ENCODE measurements around the gene CMBL. TPM values are rescaled to one million over a fixed set of nuclear protein-coding genes. Genes with fewer than 3 reads are reported as not detected.

Gene CMBL
- total RNA-seq, 1 donor from 2014 or later, result 31.2 TPM

- intact Hi-C loops (cut with DNase I), result no loop called here
Measured at GRCh38 chr5:10246761-10247160, 60.9 kb downstream of the CMBL start.

GRCh38 chr5:10244342-10244944 lies 63.3 kb downstream of the CMBL start:
- intact Hi-C loops (cut with DNase I), result no loop called here
- DNase-seq (ENCODE audit: low spot score), result no peak

More at GRCh38 chr5:10246761-10247160, 60.9 kb downstream of the CMBL start:
- no peak for DNase-seq (ENCODE audit: low spot score)

GRCh38 chr5:10243660-10244240 lies 64.0 kb downstream of the CMBL start:
- intact Hi-C loops (cut with DNase I), result no loop called here
- DNase-seq (ENCODE audit: low spot score), result no peak

GRCh38 chr5:10235350-10235749 lies 72.4 kb downstream of the CMBL start:
- no peak for DNase-seq (ENCODE audit: low spot score)
- intact Hi-C loops (cut with DNase I), result no loop called here

GRCh38 chr5:10233505-10233904 lies 74.2 kb downstream of the CMBL start:
- intact Hi-C loops (cut with DNase I), result no loop called here
- DNase-seq (ENCODE audit: low spot score), result no peak

- no peak for DNase-seq (ENCODE audit: low spot score)
- intact Hi-C loops (cut with DNase I), result no loop called here
Measured at GRCh38 chr5:10233011-10233410, 74.7 kb downstream of the CMBL start.

- no peak for DNase-seq (ENCODE audit: low spot score)
- intact Hi-C loops (cut with DNase I), result no loop called here
Measured at GRCh38 chr5:10232386-10232785, 75.3 kb downstream of the CMBL start.

GRCh38 chr5:10229306-10230048 lies 78.2 kb downstream of the CMBL start:
- no peak for DNase-seq (ENCODE audit: low spot score)
- intact Hi-C loops (cut with DNase I), result no loop called here

- intact Hi-C loops (cut with DNase I), result no loop called here
Measured at GRCh38 chr5:10228288-10228687, 79.4 kb downstream of the CMBL start.

More at GRCh38 chr5:10228288-10228687, 79.4 kb downstream of the CMBL start:
- no peak for DNase-seq (ENCODE audit: low spot score)

Other genes with a start within 250 kb of the CMBL start
- gene ATPSCKMT, start 58.0 kb downstream of the CMBL start, total RNA-seq, result 17.2 TPM
- 102 TPM for gene CCT5, start 57.6 kb downstream of the CMBL start, total RNA-seq
- gene MARCHF6, start 45.8 kb upstream of the CMBL start, total RNA-seq, result 142 TPM
- gene ROPN1L, start 134.0 kb upstream of the CMBL start, total RNA-seq, result 0.43 TPM

All from cardiac septum (tissue), 1 donor.